Thyroid gland (tissue), 4 donors: ENCODE results near the gene DTNB.

ENCODE experiments used
- POLR2A ChIP-seq, 2 donors: fragments of 450-650 bp; IDR thresholded peaks; one replicate each; pipeline ENCODE4 v1.6.1; 2017; ENCODE audit warnings: antibody characterized with exemption in 2 of 2, mild to moderate bottlenecking in 2 of 2, moderate library complexity in 1 of 2
- TF ChIP-seq, protein P1 (sequence below), 6 experiments: fragments of 200-600 bp in 3 of 6; fragments of 450-650 bp in 3 of 6; sonication (generic) in 3 of 6; IDR thresholded peaks; one replicate each; pipeline ENCODE4 v1.5.1; 2016 to 2019; ENCODE audit warnings: antibody characterized with exemption in 6 of 6, mild to moderate bottlenecking in 2 of 6, inconsistent platforms in 1 of 6, moderate library complexity in 1 of 6

DNA sequence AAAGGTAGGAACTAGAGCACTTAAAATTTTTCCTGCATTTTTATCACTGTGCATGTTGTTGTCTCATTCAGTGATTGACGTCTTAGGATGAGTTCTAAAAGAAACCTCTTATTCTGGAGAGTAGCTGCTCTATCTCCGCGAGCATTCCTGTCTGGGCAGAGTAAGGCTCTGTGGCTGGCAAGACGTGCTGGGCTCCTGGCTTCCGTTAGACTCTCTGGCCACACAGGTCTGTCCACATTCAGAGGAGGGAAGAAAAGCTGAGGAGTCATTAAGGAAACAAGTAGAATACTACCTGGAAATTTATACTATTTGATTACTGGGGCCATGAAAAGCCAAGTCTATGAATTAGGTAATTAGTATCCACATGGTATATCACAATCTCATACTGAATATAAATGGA, 193.6 kb downstream of the DTNB start:
- TF ChIP-seq, protein P1, sequence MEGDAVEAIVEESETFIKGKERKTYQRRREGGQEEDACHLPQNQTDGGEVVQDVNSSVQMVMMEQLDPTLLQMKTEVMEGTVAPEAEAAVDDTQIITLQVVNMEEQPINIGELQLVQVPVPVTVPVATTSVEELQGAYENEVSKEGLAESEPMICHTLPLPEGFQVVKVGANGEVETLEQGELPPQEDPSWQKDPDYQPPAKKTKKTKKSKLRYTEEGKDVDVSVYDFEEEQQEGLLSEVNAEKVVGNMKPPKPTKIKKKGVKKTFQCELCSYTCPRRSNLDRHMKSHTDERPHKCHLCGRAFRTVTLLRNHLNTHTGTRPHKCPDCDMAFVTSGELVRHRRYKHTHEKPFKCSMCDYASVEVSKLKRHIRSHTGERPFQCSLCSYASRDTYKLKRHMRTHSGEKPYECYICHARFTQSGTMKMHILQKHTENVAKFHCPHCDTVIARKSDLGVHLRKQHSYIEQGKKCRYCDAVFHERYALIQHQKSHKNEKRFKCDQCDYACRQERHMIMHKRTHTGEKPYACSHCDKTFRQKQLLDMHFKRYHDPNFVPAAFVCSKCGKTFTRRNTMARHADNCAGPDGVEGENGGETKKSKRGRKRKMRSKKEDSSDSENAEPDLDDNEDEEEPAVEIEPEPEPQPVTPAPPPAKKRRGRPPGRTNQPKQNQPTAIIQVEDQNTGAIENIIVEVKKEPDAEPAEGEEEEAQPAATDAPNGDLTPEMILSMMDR (IDR thresholded peaks at IDR 0.05), result no peak
- no peak for TF ChIP-seq POLR2A (IDR thresholded peaks at IDR 0.05)
